Measurements from ENCODE around the gene KEL.

Gene KEL

GRCh38 chr7:142898377-142899170 lies 63.6 kb downstream of the KEL start:
- DNase-seq (ENCODE audit: low read depth): no peak

GRCh38 chr7:142897691-142898090 lies 64.5 kb downstream of the KEL start:
- no peak for DNase-seq (ENCODE audit: low read depth)

GRCh38 chr7:142896741-142897379 lies 65.3 kb downstream of the KEL start:
- DNase-seq (ENCODE audit: low read depth): no peak

- no peak for DNase-seq (ENCODE audit: low read depth)
Measured at GRCh38 chr7:142896151-142896550, 66.0 kb downstream of the KEL start.

GRCh38 chr7:142894985-142895593 lies 67.1 kb downstream of the KEL start:
- no peak for DNase-seq (ENCODE audit: low read depth)

GRCh38 chr7:142894112-142894984 lies 67.8 kb downstream of the KEL start:
- no peak for DNase-seq (ENCODE audit: low read depth)

GRCh38 chr7:142892951-142893350 lies 69.2 kb downstream of the KEL start:
- DNase-seq (ENCODE audit: low read depth): no peak

GRCh38 chr7:142891490-142892082 lies 70.6 kb downstream of the KEL start:
- no peak for DNase-seq (ENCODE audit: low read depth)

Data from HS-27A (cell line).